22Rv1 (cell line): ENCODE measurements around the gene PTPRG.

Experiments
- CTCF ChIP-seq: fragments of 450-650 bp; IDR thresholded peaks from 2 replicates; pipeline ENCODE4 v1.5.1; 2017; ENCODE audit warnings: mild to moderate bottlenecking
- ZFX ChIP-seq: fragments of 450-650 bp; IDR thresholded peaks from 2 replicates; pipeline ENCODE4 v1.6.1; 2017; ENCODE audit warnings: antibody characterized with exemption, borderline replicate concordance

- TF ChIP-seq CTCF (no peak), ZFX (no peak)
These were observed 76.0 kb downstream of the PTPRG start for GRCh38 chr3:61637088-61638051.
